RWPE1 (cell line): ENCODE results near the gene PPP4R1.

Experiments used
- CTCF ChIA-PET: fragments of 350-600 bp; sonication (Branson Sonifier 250); formaldehyde crosslinking; extraction: SDS; loops from one replicate; lab custom pipeline; 2021; lab: Yijun Ruan, JAX
- POLR2A ChIA-PET: fragments of 400-600 bp; formaldehyde crosslinking; extraction: SDS; loops from one replicate; lab custom pipeline; 2020; ENCODE audit warnings: antibody characterized with exemption; ENCODE audit not compliant: low non-redundant PET; lab: Yijun Ruan, JAX
- DNase-seq: peaks from one replicate; pipeline ENCODE4 v3.0.0; 2012; ENCODE audit warnings: low spot score
- H3K27ac ChIP-seq: fragments of 450-650 bp; 2 replicates; pipeline ENCODE4 v1.5.1; 2017
- TF ChIP-seq, protein P1 (sequence below): fragments of 450-650 bp; conservative IDR thresholded peaks from 2 replicates; pipeline ENCODE4 v1.5.1; 2017; ENCODE audit warnings: low read depth, mild to moderate bottlenecking

The PPP4R1 gene

DNA sequence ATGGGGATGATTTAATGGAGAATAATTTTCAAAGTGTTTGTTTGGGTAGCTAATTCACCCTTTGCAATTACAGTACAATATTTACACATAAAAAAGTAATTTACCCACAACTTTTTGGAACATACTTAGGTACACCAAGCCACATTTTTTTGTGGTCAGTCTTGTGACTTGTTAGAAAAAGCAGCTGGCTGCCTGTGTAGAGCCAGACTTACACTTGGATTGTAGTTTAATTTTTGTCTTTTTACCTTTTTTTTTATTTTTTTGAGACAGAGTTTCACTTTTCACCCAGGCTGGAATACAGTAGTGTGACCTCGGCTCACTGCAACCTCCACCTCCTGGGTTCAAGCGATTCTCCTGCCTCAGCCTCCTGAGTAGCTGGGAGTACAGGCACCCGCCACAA is 93.7 kb downstream of the PPP4R1 start:
- TF ChIP-seq, protein P1, sequence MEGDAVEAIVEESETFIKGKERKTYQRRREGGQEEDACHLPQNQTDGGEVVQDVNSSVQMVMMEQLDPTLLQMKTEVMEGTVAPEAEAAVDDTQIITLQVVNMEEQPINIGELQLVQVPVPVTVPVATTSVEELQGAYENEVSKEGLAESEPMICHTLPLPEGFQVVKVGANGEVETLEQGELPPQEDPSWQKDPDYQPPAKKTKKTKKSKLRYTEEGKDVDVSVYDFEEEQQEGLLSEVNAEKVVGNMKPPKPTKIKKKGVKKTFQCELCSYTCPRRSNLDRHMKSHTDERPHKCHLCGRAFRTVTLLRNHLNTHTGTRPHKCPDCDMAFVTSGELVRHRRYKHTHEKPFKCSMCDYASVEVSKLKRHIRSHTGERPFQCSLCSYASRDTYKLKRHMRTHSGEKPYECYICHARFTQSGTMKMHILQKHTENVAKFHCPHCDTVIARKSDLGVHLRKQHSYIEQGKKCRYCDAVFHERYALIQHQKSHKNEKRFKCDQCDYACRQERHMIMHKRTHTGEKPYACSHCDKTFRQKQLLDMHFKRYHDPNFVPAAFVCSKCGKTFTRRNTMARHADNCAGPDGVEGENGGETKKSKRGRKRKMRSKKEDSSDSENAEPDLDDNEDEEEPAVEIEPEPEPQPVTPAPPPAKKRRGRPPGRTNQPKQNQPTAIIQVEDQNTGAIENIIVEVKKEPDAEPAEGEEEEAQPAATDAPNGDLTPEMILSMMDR, result no peak
- no peak overlapping the region for H3K27ac ChIP-seq
- POLR2A ChIA-PET, result interaction anchor here (0.6 kb wide), 1 partner anchor 89 kb away, joined by 4 read pairs; no protein-coding TSS in a partner anchor
- CTCF ChIA-PET, result no interaction called here
- no peak for DNase-seq

DNA sequence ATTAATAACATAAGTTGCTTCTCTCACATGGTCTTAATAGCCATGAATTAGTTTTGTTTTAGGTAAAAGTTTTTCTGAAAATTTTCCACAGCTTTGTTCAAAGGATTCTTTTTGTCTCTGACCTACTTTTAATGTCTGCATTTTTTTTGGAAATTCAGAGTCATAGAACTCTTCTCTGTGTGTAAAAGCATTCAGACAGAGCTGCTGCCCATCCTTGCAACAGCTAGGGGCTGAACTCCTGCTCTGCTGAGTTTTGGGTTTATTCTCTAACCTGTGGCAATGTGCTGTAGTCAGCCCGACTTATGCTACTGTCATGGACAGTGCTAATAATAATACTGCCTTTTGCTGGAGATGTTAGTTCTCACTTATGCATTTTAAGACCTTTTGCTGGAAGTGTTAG is 95.0 kb downstream of the PPP4R1 start:
- POLR2A ChIA-PET, result no interaction called here
- TF ChIP-seq, protein P1, result no peak
- H3K27ac ChIP-seq, result no peak overlapping the region
- no peak for DNase-seq
- CTCF ChIA-PET, result interaction anchor here (0.5 to 0.6 kb wide), 2 partner anchors 31 to 42 kb away, joined by 3 read pairs; no protein-coding TSS in a partner anchor

DNA sequence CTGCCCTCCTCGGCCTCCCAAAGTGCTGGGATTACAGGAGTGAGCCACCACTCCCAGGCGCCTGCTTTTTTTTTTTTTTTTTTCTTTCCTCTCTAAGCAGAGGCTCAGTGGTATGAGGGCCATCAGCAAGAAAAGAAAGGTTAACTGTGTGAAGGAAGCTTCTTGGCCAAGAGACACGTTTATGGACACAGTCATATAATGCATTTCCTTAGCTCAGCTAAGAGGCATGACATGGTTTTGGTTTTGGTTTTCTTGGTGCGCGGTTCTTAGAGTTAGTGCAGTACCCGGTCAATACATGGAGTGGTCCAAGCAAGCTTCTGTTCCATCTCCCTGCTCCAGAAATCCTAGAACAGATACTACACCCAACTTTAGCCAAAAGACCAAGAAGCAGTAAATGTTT is 96.5 kb downstream of the PPP4R1 start:
- POLR2A ChIA-PET, result no interaction called here
- TF ChIP-seq, protein P1, result no peak
- DNase-seq, result no peak
- no peak overlapping the region for H3K27ac ChIP-seq
- CTCF ChIA-PET, result interaction anchor here (0.7 kb wide), 1 partner anchor 105 kb away, joined by 5 read pairs; no protein-coding TSS in a partner anchor

DNA sequence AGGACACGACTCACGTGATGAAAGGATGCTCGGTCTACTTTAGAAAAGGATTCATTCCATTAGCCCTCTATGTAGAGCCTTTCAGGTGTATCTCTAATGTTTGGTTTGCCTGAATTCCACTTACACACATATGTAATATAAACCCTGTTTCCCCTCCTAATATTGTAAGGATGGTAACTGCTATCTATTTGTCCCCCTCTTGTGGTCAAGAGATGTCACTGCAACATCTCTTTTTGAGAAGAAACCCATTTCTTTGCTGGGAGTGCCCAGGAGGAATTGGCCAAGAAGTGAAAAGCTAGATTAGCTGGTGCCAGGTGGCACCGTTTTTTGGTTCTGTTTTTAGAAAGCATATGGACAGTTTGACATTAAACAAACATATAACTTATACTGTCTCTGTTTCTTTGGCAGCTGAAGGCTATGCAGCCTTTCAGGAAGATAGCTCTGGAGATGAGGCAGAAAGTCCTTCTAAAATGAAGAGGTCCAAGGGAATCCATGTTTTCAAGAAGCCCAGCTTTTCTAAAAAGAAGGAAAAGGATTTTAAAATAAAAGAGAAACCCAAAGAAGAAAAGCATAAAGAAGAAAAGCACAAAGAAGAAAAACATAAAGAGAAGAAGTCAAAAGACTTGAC is 97.8 kb downstream of the PPP4R1 start:
- peak; percentile 48 for DNase-seq
- TF ChIP-seq, protein P1, result peak; percentile 90
- H3K27ac ChIP-seq, result no peak overlapping the region
- ChIA-PET POLR2A (no interaction called here), CTCF (interaction anchor here (0.6 to 1.7 kb wide), 15 partner anchors 8 to 1708 kb away, joined by 3 to 8 read pairs (median 4); no protein-coding TSS in a partner anchor)

DNA sequence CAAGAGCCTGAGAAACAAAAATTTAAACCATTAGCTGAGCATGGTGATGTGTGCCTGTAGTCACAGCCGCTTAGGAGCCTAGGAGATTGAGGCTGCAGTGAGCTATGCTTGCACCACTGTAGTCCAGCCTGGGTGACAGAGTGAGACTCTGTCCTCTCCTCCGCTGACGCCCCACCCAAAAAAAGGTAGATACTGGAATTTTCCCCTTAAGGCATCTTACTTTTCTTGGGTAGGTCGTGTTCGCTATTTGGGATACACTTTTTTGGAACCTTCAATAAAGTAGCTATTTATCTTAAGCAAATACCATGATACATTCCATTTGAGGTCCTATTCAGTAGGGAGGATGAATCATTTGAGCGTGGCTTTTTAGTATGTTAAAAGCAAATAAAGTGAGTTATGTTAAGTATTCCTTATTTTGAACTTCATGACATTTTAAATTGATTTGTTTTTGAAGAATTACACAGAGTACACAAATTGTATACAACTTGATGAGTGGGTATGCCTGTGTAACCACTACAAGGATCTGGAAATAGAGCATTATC is 100.3 kb downstream of the PPP4R1 start:
- TF ChIP-seq, protein P1, result no peak
- H3K27ac ChIP-seq, result no peak overlapping the region
- peak; percentile 64 for DNase-seq
- ChIA-PET POLR2A (no interaction called here), CTCF (no interaction called here)

DNA sequence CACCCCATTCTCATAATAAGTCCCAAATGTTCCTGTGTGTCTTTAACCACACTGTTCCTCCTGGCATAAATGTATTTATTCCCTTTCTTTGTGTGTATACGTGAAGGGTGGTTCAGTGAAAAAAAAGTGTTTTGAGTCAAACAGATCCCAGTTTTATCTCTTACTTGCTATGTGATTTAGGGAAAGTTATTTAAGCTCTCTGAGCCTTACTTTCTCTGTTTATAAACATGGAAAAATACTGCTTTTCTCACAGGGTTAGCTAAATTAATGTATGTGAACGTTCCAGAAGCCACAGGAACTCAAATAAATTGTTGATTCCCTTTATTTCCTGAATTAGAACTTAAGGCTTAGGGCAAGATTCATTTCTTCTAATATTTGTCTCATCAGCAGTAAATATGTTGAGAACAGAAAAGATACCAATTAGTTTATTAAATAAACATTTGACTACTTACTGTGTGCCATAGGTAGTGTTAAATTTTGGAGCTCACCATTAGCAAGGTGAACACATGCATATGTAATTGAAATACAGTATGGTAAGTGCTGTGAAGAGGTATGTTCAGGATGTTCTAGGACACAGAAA is 105.8 kb downstream of the PPP4R1 start:
- TF ChIP-seq, protein P1, result no peak
- ChIA-PET POLR2A (no interaction called here), CTCF (no interaction called here)
- DNase-seq, result no peak
- H3K27ac ChIP-seq, result no peak overlapping the region
